Nucleus accumbens (tissue), 56 donors: Measurements from ENCODE around the gene LFNG.

ENCODE experiments used
- DNase-seq, 56 donors: peaks; one replicate each; lab custom pipeline; 2025; lab: John Stamatoyannopoulos, UW

LFNG gene

DNA sequence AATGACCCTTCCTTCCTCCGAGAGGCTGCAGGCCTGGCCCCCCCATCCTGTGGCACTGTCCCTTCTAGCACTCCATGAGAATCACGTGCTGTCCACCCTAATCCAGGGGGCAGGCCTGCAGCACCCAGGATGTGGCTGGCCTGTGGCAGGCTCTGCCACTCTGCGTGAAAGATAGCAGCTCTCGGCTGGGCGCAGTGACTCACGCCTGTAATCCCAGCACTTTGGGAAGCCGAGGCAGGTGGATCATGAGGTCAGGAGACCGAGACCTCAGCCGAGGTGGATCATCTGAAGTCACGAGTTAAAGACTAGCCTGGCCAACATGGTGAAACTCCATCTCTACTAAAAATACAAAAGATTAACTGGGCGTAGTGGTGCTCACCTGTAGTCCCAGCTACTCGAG is 18.9 kb upstream of the LFNG start:
- no peak for DNase-seq

DNA sequence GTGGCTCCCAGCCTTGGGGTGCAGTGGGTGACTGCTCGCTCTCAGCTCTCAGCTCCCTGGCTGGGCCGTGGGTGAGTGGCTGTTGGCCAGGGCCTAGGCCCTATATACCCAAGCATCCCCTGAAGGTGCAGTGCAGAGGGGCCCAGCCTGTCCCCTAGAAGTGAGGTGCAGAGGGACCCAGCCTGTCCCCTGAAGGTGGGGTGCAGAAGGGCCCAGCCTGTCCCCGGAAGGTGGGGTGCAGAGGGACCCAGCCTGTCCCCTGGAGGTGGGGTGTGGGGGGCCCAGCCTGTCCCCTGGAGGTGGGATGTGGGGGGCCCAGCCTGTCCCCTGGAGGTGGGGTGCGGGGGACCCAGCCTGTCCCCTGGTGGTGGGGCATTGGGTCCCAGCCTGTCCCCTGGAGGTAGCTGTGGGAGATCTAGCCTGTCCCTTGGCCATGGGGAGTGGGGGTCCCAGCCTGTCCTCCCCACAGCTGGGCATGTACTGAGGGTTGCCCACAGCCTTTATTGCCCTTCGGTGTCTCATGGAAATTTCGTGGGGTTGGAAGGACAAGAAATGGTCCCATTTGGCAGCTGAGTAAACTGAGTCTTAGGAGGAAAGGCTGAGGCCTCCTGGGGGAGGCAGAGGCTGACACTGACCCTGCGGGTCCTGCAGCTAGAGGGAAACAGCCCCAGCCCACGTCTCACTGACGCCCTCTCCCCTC is 17.5 kb upstream of the LFNG start:
- no peak for DNase-seq

DNA sequence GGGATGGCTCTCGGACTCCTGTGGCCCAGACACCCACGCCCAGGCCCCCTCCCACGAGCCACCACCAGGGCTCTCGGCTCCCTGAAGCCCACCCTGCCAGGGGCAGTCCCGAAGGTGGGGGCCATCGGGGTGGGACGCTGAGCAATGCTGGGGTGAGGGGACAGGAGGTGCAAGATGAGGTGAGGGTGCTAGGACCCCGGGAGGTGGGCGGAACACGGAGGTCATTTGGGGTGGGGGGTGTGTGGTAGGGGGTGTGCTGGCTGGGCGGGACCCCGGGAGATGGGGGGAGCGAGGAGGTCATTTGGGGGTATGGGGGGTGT is 17.0 kb upstream of the LFNG start:
- no peak for DNase-seq

DNA sequence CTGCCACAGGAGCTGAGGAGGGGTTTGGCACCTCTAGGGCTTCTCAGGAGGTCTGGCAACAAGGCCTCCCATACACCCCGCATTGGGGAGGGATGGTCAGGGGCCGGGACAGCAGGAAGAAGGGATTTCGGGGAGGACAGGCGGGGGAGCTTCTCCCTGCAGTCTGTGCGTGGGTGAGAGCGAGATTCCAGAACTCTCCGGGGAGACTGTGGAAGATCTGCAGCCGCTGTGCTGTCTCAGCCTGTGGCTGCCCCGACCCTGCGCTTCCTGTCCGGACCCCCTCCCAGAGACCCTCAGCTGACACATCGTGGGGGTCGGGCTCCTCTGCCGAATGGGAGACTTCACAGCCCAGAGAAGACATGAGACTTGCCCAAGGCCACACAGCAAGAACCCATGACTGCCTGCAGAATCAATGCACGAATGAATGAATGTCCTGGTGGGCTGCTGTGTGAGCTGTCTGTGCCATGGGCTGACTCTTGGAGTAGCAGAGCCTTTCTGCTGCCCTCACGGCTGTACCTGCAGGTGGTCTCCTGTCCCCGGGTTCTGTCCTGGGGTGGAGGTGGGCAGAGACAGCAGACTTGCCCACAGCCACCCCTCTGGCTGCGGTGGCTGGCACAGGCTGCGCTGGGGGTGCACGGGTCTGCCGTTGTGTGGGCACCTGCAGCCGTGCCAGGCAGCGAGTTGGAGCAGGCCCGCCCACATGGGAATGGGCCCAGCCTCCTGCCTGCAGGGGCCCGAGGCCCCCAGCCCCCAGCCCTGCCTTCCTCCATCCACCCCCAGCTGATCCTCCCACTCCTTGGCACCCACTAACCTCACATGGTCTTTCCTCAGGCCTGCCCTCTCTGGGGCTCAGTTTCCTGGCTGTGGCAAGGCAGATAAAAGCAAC is 16.3 kb upstream of the LFNG start:
- DNase-seq = no peak

DNA sequence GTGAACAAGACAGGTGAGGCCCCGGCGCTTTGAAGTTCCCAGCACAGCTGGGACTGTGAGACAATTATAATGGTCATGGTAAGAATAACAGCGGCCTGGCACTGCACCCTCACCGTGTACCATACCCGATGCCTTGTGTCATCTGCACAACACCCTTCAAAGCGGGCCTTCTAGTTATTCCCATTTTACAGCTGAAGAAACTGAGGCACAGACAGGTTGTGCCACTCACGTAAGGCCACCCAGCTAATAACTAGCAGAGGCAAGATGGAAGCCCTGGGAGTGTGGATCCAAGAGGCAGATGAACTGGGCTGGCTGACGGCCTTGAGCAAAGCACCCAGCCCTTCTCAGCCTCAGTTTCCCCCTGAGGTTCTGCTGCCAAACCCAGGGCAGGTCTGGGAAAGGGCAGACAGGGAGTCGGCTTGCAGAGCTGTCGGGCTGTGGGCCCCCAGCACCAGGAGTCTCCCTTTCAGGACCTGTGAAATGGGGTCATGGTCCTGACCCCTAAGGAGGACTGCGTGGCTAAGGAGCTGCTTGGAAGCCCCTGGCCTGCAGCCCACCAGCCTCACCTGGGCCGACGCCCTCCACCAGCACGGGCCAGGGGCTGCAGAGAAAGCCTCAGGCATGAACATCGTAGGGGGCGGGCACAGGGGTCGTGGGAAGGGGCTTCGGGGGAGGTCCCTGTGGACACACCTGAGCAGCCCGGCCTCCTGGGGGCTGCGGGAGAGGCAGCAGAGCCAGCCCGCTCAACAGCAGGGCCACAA is 15.3 kb upstream of the LFNG start:
- DNase-seq = no peak

DNA sequence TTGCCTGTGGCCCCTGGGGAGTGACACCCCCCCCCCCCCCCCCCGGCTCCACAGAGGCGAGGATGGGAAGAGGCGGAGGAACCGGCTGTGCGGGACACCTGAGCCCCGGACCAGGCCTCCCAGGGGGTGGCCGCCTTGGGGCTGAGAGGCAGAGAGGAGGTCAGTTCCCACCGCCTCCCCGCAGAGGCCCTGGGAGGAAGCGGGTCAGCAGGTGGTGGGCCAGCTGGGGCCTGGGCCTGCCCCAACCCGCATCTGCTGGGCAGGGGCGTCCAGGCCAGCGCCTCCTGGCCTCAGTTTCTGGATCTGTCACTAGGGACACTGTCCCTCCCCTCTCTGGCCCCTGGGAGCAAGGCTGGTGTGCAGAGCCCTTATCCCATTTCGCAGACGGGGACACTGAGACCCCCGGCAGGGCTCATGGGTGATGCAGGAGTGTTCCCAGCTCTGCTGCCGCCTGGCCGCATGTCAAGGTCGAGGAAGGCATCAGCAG is 14.6 kb upstream of the LFNG start:
- DNase-seq = no peak

DNA sequence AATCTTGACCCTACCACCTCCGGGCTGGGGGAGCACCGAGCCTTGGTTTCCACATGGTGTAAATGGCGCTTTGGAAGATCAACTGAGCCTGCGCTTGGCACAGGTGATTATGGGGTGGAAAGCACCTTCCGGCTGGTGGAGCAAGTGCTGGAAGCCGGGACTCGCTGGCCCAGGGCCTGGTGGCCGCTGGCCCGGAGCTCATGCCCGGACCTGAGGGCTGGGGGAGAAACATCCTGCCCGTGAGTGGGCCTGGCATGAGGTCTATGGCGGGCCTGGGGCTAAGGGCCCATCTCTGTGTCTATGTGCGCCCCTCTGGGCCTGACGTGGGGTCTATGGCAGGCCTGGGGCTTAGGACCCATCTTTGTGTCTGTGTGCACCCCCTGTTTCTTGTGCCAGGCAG is 14.2 kb upstream of the LFNG start:
- peak in 1 of 56 donors; percentile 17 for DNase-seq

DNA sequence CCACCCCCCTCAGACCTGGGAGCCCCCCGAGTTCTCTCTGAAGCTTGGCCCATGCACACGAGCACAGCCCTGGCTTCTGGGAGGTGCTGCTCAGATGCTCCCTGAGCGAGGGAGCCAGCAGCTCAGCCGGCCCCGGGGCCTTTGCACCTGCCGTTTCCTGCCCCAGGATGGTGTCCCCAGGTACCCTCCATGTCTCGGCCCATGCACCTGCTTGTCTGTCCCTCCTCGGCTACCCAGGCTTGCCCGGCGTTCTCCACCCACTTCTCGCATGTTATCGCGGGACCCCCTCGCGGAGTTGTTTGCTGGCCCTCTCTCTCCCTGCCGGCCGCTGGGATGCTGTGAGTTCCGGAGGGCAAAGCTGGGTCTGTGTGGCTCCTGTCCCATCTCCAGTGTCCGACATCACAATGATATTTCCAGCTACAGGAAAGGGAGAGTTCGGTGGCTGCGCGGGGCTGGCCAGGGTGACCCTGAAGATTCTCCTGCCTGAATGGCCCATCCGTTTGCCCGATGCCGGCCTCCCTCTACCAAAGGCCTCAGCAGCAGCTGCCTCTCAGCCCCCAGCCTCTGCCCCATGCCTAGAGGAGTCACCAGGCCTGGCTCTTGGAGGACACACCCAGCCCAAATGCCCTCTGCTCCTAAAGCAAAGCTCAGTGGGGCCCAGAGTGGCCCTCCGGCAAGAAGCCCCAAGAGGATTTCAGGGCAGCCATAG is 12.2 kb upstream of the LFNG start:
- DNase-seq = no peak

DNA sequence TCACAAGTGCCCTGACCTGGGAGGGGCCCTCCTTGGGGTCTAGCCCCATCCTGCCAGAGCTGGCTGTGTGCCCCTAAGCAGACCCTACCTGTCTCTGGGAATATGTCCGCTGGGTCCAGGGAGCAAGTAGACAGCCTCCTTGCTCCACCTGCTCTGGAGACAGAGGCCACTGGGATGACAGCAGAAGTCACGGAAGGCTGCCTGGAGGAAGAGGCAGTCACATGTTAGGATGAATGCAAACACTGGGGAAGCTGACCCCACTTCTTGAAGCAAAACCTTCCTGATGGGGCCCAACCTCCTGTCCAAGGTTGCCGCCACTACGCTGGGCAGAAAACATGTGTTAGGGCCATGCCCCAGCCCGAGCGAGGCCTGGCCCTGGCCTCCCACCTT is 11.7 kb upstream of the LFNG start:
- DNase-seq = no peak

DNA sequence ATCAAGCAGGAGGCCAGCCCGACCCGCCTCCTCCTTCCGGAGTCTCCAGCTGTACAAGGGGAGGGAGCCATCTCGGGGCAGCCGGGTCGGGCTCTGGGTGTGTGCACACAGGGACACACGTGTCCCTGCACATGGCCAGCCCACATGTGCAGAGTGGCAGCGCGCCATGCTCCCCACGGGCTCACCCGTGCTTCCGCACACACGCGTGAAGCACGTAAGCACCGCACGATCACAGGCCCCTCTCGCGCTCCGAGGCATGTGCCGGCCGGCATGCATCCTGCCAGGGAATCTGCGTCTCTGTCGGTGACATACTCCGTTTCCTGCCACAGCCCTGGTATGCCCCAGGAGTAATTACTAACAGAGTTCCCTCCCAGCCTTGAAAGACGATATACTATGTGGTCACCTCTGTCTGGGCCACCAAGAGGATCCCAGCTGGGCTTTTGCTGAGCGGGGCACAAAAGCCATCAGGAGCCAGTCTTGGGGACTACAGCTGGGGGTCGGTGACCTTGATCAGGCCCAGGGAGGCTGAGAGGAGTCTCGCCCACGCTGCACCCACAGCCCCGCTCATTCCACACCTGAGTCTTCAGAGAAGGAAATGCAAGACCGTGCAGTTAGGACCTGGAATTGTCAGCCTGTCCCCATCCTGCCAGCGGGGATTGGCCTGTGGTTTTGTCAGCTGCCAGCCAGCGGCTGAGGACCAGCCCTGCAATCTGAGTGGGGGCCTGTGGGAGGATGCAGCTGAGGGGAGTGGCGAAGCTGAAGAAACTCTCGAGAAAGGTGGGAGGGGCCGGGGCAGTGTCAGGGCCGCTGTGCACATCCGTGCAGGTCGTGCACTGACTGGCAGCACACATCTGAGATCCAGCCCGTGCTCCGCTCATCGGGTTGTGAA is 11.0 kb upstream of the LFNG start:
- no peak for DNase-seq

DNA sequence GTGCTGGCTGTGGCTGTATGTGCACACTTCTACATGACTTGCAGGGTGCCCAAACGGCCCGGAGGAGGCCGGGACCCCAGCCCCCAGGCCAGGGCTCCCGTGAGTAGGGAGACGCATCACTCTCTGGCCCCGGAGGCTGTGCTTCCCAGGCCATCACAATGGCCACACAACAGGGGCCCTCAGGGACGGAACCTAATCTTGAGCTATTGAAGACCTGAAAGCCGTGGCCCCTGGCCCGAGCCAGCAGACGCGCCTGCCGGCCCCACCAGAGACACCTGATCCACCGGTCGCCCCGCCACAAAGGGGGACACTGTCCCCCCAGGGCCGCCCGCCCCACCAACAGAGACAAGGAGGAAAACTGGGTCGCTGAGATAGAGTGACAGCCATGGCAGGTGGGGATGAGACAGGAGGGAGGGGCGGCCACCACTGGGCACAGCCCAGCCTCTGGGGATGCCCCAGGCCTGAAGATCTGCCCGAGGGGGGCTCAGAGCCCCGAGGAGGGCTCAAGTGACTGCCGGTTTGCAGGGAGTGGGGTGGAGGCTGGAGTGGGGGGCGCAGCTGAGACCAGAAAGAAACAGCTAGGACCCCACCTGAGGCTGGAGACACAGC is 10.2 kb upstream of the LFNG start:
- no peak for DNase-seq

DNA sequence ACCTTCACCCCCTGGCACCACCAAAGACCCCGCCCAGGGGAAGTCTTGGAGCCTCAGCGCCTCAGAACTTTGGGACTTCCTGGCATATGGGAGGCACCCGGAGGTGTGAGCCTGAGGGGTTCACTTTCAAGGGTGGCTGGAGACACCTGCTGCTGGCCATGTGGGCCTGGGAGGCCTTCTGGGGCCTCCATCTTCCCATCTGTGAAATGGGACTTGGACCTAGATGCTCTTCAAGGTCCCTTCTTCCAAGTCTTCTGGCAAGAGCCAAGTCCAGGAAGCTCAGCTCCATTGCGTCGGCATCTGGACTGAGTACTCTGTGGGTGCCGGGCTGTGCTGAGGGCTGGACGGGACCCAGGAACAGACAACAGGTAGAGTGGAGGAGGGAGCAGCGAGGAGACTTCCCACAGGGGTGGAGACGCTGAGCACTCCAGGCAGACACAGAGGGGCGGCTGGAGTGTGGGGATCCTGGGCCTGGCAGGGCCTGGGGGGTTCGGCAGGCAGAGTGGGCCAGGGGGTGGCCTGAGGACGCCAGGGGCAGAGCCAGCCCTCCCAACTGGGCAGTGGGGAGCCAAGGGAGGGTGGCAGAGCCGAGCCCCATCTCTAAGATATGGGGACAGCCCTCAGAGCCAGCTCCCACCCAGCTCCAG is 9.3 kb upstream of the LFNG start:
- DNase-seq = no peak

DNA sequence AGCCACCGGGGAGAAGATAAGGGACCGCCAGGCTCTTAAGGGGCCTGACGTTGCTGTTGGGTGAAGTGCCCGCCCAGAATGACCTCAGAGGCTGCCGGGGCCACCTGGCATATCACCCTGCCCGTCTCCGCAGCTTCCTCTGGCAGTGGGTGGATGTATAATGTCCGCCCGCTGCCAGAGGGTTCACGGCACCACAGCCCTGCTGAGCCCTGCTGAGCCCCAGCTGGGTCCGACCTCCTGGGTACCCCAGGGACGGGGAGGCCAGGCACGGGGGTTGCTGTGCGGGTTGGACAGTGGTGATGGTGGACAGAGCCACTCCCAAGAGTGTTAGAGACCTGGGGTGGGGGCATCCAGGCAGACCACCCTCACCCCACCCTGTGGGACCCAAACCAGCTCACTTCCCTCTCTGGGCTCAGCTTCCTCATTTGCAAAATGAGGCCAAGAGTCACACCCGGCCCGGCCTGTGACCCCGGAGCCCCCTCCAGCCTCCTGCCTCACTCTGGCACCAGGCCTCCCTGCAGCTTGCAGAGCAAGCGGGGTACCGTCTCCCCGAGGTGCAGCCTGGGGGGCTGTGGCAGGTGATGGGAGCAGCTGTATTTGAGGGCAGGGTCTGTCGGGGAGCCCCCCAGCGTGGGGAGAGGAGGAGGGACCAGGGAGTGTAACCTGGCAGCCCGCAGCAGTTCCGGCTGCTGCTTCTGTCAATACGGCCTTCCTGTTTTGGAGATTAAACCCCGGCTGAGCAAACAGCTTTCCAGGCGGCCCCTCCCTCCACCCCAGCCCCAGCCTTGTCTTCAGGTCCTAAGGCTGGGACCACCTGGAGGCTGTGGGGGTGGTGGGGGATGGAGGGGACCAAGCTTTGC is 8.4 kb upstream of the LFNG start:
- no peak for DNase-seq

DNA sequence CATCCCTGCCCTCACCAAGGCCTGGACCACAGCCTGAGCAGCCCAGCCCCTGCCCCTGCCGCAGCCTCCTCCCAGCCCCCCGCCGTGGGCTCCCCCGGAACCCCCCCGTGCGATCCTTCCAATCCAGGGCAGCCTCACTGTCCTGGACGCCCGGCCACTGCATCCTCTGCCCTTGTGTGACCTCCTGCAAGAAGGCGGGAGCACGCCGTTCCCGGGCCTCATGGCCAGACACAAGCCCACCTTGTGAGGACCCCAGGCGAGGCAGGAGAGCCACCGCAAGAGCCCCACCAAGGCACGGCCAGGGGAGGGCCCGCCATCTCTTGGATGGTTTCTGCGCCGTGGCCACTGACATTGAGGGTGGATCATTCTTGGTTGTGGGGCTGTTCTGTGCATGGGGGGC is 7.8 kb upstream of the LFNG start:
- no peak for DNase-seq

DNA sequence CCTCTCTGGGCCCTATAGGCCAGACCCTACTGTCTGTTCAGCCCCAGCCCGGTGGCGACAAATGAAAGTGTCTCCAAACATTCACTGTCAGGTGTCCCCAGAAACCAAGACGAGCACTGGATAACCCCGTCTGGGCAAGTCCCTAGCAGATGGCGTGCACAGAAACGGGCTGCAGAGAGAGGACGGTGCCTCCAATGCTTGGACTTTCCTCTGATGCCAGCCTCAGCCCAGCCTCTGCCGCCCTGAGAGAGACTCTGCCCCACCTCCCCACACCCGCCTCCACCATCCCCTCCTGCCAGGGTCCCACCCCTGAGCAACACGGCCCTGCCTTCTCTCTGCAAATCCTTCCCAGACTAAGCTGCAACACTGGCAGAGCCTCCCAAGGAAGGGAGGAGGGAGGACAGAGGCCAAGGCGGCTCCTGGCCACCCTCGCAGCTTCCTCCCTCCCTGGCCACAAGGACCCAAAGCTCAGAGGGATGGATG is 7.4 kb upstream of the LFNG start:
- peak in 1 of 56 donors; percentile 25 for DNase-seq

DNA sequence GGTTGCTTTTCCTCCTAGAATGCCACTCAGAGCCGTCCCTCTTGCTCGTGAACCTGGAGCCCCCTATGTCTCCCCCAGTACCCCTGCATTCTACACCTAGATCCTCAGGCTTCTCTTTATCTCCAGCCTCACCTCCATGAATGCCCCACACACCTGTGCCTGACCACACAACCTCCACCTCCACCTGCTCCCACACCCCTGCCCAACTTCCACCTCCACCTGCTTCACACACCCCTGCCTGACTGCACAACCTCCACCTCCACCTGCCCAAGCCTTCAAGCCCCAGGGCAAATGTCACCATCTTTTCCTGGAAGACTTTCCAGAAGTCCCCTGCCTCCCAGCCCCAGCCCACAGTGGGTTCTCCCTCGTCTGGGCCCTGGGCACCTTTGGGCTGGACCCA is 6.9 kb upstream of the LFNG start:
- no peak for DNase-seq

DNA sequence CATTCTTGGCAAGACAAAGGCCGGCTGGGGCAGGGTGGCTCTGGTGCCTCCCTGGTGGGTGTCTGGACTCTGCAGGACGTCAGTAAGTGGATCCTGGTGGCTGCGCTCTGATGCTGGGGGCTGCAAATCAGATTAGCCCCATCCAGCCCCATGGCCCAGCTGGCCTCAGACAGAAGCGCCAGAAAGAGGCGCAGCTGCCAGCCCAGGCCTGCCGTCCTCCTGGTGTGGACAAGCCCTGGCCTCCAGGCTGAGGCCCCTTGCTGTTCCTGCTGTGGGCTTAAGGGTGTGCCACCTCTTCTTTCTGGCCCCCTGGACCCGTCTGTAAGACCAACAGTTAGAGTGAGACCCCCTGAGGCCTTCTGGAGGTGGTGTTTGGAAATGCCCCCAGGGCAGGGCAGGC is 5.9 kb upstream of the LFNG start:
- DNase-seq = no peak
